Gastroesophageal sphincter (tissue), 4 donors: ENCODE data around the gene CCNY. TPM values are rescaled to one million over a fixed set of nuclear protein-coding genes. Genes with fewer than 3 reads are reported as not detected.

Experiments used
- ATAC-seq: fragments of 150-250 bp; one replicate; pipeline ENCODE4 v1.9.1; 2016; ENCODE audit warnings: mild to moderate bottlenecking, moderate library complexity
- H3K27ac ChIP-seq, 4 donors: fragments of 200-600 bp; sonication (generic) in 3 of 4; 1 replicate in 3 of 4; 2 replicates in 1 of 4; pipeline ENCODE4 v1.5.1; 2016 to 2019
- H3K27me3 ChIP-seq: fragments of 200-600 bp; sonication (generic); one replicate; pipeline ENCODE4 v1.5.1; 2019
- H3K36me3 ChIP-seq, 2 donors: fragments of 200-600 bp; sonication (generic); one replicate each; pipeline ENCODE4 v1.5.1; 2019; ENCODE audit warnings: control low read depth in 1 of 2
- H3K4me1 ChIP-seq, 3 donors: fragments of 200-600 bp; sonication (generic); 1 replicate in 2 of 3; 2 replicates in 1 of 3; pipeline ENCODE4 v1.5.1; 2016 to 2019; ENCODE audit warnings: control low read depth in 2 of 3
- H3K4me3 ChIP-seq, 2 donors: fragments of 200-600 bp; sonication (generic); one replicate each; pipeline ENCODE4 v1.5.1; 2019; ENCODE audit warnings: mild to moderate bottlenecking in 1 of 2, moderate library complexity in 1 of 2
- H3K9me3 ChIP-seq, 3 donors: fragments of 200-600 bp; sonication (generic); one replicate each; pipeline ENCODE4 v1.5.1; 2017 to 2019; ENCODE audit warnings: control low read depth in 2 of 3
- EP300 ChIP-seq: sonication (generic); formaldehyde crosslinking; IDR thresholded peaks from one replicate; pipeline ENCODE4 v1.6.1; 2017; ENCODE audit warnings: antibody characterized with exemption, mild to moderate bottlenecking
- POLR2A ChIP-seq, 2 donors: fragments of 450-650 bp; IDR thresholded peaks; one replicate each; pipeline ENCODE4 v1.6.1; 2017; ENCODE audit warnings: antibody characterized with exemption in 2 of 2, mild to moderate bottlenecking in 2 of 2, moderate library complexity in 1 of 2
- POLR2AphosphoS5 ChIP-seq: sonication (generic); formaldehyde crosslinking; IDR thresholded peaks from one replicate; pipeline ENCODE4 v1.6.1; 2017; ENCODE audit warnings: antibody characterized with exemption
- WGBS, 2 donors: methylation state at CpG; one replicate each; pipeline ENCODE4 v1.1.5; 2018; ENCODE audit warnings: low coverage in 1 of 2; 5-methylcytosine and 5-hydroxymethylcytosine counted together
- total RNA-seq, 4 donors: library from RNA; depleted of rRNA; stranded (reverse); fragments of >200 nt; gene quantifications; one replicate each; pipeline ENCODE4 v1.1.0, GENCODE V29; 2016
- TF ChIP-seq, protein P1 (sequence below), 4 experiments: fragments of 200-600 bp in 2 of 4; fragments of 450-650 bp in 2 of 4; sonication (generic) in 1 of 4; IDR thresholded peaks; one replicate each; pipeline ENCODE4 v1.5.1; 2017 to 2019; ENCODE audit warnings: antibody characterized with exemption in 4 of 4, mild to moderate bottlenecking in 2 of 4, moderate library complexity in 2 of 4

Gene CCNY
- total RNA-seq, 4 donors from 2014 or later, result 35.5 to 106 (median 63.2) TPM

DNA sequence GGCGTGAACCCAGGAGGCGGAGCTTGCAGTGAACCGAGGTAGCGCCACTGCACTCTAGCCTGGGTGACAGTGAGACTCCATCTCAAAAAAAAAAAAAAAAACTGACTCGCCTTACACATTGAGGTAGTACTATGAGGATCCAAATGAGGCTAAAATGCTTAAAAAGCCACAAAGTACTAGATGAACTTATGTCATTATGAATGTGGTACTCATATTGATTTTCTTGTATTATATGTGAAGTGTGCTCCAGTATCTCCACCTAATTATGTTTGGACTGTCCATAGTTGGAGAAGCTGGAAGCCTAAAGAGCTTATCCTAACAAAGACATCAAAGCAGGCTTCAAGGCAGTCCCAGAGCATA is 9.1 kb downstream of the CCNY start:
- no peaks in the 10 kb centered on the region for H3K9me3 ChIP-seq
- no peak overlapping the region for H3K4me3 ChIP-seq
- no peak for ATAC-seq
- peaks cover 5 to 67% (median 39%) of the 10 kb centered on the region in 3 donors for H3K4me1 ChIP-seq
- H3K27ac ChIP-seq, result no peak overlapping the region
- no peaks in the 10 kb centered on the region for H3K27me3 ChIP-seq
- WGBS, 2 donors, result 95 to 100% methylated on average over 2 to 3 of the region's 5 CpGs
- TF ChIP-seq POLR2A (IDR thresholded peaks at IDR 0.05) (no peak), EP300 (no peak), POLR2AphosphoS5 (no peak)
- TF ChIP-seq, protein P1, sequence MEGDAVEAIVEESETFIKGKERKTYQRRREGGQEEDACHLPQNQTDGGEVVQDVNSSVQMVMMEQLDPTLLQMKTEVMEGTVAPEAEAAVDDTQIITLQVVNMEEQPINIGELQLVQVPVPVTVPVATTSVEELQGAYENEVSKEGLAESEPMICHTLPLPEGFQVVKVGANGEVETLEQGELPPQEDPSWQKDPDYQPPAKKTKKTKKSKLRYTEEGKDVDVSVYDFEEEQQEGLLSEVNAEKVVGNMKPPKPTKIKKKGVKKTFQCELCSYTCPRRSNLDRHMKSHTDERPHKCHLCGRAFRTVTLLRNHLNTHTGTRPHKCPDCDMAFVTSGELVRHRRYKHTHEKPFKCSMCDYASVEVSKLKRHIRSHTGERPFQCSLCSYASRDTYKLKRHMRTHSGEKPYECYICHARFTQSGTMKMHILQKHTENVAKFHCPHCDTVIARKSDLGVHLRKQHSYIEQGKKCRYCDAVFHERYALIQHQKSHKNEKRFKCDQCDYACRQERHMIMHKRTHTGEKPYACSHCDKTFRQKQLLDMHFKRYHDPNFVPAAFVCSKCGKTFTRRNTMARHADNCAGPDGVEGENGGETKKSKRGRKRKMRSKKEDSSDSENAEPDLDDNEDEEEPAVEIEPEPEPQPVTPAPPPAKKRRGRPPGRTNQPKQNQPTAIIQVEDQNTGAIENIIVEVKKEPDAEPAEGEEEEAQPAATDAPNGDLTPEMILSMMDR (IDR thresholded peaks at IDR 0.05), result no peak
- H3K36me3 ChIP-seq, result no peaks in the 10 kb centered on the region

DNA sequence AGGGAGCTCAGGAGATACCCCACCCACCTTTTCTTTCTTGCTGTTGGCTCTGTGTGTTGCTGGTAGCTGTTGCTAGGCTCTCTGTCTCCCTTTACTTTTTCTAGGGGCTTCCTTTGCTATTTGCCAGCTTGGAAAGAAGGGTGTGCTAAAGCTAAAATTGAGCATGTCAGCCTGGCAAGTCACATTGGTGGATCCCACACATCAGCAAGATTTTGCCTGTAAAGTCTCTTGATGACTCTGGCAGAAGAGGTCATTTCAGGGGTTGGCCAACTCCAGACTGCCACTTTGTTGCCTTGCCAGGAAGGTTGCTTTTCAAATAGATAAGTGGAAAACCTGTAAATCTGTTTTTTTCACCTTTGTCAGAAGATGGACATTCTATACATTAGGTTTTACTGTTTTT is 9.9 kb downstream of the CCNY start:
- TF ChIP-seq EP300 (no peak), POLR2A (IDR thresholded peaks at IDR 0.05) (no peak), POLR2AphosphoS5 (no peak)
- TF ChIP-seq, protein P1 (IDR thresholded peaks at IDR 0.05), result no peak
- Histone ChIP-seq H3K4me3 (no peak overlapping the region), H3K9me3 (no peaks in the 10 kb centered on the region), H3K36me3 (no peaks in the 10 kb centered on the region), H3K27me3 (no peaks in the 10 kb centered on the region), H3K27ac (no peak overlapping the region), H3K4me1 (peaks cover 5 to 67% (median 37%) of the 10 kb centered on the region in 3 donors)
- no peak for ATAC-seq

DNA sequence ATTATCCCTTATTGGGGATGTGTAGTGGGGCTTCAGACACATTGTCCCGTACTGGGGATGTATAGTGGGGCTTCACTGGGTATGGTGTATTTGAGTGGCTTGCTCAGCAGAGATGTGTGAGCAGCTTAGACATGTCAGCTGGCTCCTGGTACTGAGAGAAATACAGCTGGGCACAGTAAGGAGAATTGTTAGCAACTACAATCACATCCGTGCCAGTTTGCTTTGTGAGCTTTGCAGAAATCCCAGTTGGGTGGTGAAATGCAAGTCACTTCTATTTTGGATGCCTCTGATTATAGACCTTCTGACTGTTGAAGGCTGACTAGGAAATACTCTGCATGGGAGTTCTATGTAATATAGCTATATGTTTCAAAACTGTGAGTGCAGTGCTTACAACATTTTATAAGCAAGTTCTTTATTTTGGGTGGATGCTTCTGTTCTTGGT is 10.8 kb downstream of the CCNY start:
- no peak for TF ChIP-seq POLR2AphosphoS5
- Histone ChIP-seq H3K4me1 (peaks cover 5 to 67% (median 34%) of the 10 kb centered on the region in 3 donors), H3K27ac (no peak overlapping the region), H3K4me3 (no peak overlapping the region), H3K27me3 (no peaks in the 10 kb centered on the region), H3K36me3 (no peaks in the 10 kb centered on the region), H3K9me3 (no peaks in the 10 kb centered on the region)
- ATAC-seq, result no peak
- 0 to 23% methylated on average over 1 to 2 of the region's 2 CpGs for WGBS, 2 donors

DNA sequence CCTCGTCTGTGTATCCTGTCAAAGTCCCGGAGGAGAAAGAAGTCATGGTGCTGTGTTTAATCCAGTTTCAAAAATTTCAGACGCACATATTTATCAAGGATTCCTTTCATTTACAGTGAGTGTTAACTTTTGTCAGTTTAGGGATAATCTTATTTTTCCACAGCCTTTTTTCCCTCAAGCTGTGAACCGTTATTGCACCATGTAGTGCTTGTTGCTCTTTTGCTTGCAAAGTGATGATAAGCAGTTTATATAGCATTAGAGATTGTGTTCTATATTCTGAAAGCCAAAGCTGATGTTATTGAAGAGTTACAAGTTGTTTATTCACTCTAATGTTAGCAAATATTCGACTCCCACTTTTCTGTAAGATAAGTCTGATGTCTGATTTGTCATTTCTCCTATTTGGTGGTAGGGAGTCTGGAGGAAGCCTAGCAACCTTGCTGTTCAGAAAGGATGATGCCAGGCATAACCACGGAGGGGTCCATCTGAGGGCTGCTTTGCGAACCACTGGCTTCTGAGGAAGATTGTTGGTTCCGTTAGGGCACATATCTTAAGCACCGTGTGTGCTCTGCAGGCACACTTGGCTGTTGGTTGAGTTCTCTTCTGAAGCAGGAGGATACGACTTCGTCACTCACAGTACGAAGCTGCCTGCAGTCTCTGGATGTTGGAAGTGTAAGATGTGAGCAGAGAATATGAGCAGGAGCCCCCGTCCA is 11.7 kb downstream of the CCNY start:
- Histone ChIP-seq H3K27ac (no peak overlapping the region), H3K4me1 (peaks cover 5 to 74% (median 34%) of the 10 kb centered on the region in 3 donors), H3K36me3 (no peaks in the 10 kb centered on the region), H3K4me3 (no peak overlapping the region), H3K27me3 (no peaks in the 10 kb centered on the region), H3K9me3 (no peaks in the 10 kb centered on the region)
- TF ChIP-seq POLR2A (IDR thresholded peaks at IDR 0.05), result no peak
- TF ChIP-seq POLR2AphosphoS5, result no peak
- TF ChIP-seq EP300, result no peak
- TF ChIP-seq, protein P1 (IDR thresholded peaks at IDR 0.05), result no peak
- 62 to 71% methylated on average over 9 to 13 of the region's 13 CpGs for WGBS, 2 donors
- ATAC-seq, result no peak

DNA sequence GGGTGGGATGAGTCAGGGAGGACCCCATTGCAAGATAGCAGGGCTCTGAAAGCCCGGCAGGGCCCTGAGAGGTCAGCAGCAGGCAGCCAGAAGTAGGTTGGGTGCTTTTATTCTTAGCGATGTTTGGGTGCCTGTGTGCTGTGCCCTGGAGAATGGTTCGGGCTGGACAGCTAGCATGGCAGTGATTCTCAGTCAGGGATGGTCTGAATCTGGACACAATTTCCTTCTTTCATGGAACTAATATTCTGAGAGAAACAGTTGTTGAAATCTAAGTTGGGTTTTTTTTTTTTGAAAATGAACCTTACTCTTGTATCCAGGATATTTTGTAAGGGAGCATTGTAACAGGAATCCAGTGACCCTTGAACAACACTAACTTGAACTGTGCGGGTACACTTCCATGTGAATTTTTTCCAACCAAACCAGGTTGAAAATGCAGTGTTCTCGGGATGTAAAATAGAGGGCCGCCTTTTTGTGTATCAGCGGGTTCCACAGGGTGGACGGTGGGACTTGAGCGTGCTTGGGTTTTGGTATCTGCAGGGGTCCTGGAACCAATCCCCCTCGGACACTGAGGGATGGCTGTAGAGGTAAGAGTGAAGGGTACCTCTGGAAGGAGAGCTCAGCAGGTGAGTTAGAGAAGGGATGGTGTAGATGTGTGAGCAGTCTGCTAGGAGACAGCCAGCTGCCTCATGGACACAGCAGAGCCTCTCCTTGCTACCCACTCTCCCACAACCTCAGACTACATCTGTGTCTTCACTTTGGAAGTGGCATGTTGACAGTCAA is 12.5 kb downstream of the CCNY start:
- no peaks in the 10 kb centered on the region for H3K27me3 ChIP-seq
- no peak overlapping the region for H3K27ac ChIP-seq
- no peak for ATAC-seq
- H3K9me3 ChIP-seq, result no peaks in the 10 kb centered on the region
- WGBS, 2 donors, result 83 to 87% methylated on average over 6 to 10 of the region's 10 CpGs
- TF ChIP-seq, protein P1 (IDR thresholded peaks at IDR 0.05), result no peak
- TF ChIP-seq POLR2A (IDR thresholded peaks at IDR 0.05) (no peak), EP300 (no peak), POLR2AphosphoS5 (no peak)
- H3K4me3 ChIP-seq, result no peak overlapping the region
- no peaks in the 10 kb centered on the region for H3K36me3 ChIP-seq
- peaks cover 5 to 81% (median 34%) of the 10 kb centered on the region in 3 donors for H3K4me1 ChIP-seq
